Stimulated activated CD4-positive, alpha-beta T cell treated with anti-CD3 and anti-CD28 coated beads, Interleukin-12 subunit alpha, Interleukin-12 subunit beta, amount 100 ng/mL, for 48 hours (primary cell): Measurements from ENCODE around the gene SLC48A1.

Source experiments
- DNase-seq, 3 donors: peaks; one replicate each; pipeline ENCODE4 v3.0.0-alpha.2; 2020; ENCODE audit warnings: low read depth in 2 of 3, low spot score in 1 of 3

The SLC48A1 gene

DNA sequence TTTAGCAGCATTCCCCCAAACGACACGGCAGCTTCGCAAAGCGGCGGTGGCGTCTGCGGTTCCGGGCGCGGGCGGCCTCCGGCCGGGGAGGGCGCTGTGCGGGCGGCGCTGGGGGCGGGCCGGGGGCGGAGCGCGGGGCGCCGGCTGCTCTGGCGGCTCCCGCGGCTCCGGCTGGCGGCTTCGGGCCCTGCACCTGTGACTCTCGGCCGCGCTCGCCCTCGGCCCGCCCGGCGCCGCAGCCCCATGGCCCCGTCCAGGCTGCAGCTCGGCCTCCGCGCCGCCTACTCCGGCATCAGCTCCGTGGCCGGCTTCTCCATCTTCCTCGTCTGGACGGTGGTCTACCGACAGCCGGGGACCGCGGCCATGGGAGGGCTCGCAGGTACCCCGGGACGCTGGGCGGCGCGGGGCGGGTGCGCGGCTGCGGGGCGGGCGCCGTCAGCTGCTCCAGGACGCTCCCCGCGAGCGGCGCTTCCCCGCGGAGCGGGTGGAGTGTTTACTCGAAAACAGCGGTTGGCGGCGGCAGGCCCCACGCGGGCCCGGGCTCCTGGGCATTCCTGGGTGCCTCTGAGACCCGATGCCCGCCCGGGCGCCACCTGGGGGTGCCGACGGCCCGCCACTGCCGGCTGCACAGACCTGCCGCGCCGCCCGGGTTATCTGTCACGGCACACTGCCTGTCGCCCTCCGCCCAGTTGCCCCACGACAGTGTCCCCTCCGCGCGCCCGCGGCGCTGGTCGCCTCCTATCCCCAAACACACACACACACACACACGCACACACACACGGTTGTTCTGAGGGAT lies at the start of gene SLC48A1:
TSS of gene SLC48A1 (plus strand) at position 177 of the 796 bp plus-strand sequence. CDS start at position 244, 67 bp downstream.
- peak in 2 of 3 donors; percentile 43 to 63 for DNase-seq

DNA sequence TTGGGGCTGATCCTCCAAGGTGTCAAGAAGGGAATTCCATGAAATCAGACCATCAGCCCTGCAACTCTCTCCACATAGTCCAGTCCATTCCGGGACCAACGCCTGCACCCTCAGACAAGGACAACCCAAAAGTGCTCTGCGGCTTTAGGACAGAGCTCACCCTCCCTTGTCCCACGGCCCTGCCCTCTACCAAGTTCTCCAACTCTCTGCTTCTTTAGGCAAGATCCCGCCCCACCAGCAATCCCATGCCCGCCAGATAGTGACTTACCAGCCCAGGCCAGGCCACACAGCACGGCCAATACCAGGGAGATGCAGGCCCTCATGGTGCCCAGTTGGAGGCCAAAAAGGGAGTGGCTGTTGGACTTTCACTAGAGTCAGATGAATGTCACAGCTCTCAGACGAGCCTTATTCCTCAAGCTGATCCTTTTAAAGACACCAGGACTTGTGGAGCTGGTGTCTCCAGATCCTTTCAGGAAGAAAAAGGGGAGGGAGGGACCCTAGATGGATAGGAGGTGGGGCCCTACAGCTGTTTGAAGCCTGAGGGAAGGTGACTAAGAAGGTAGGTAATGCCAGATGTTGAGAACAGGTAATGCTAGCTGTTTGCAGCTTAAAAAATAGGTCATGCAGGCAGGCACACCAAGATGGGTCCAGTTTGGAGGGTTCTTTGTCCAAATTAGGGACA lies 47.8 kb upstream of the SLC48A1 start, which contains the start of gene ENDOU:
TSS of gene ENDOU (minus strand) at position 400 of the 682 bp plus-strand sequence. CDS start at position 323, 77 bp downstream.
- no peak for DNase-seq

DNA sequence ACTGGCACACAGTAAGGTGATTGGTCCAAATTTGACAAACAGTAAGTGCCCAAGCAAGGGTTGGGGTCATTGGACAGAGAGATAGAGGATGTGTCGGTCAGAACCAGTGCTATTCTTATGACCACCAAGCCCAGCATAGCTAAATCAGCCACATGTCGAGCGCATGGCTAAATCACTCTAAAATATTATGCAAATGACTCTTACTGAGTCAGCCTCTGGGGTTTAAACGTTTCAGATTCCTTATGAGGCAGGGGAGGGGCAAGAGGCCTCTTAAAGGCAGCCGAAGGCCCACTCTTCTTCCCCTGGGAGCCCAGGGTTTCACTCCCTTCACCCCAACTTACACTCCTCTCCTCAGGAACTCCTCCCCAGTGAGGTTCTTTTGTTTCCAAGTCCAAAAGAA lies 47.1 kb upstream of the SLC48A1 start:
- no peak for DNase-seq

DNA sequence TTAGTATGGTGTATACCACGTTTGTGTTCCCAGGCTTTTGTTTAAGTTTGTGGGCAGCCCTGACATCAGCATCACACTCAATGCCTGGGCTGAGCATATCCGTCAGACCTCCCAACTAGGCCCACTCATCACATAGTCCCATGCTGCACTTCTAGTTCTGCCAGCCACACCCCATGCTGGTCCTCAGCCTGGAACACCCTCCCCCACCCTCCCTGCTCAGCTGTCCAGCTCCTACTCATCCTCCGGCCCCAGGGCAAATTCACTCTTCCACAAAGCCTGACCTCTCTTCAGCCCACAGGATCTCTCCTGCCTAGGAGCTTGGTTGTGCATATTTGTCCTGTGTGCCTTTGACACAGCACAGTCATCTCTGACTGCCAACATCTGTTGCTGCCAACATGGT lies 43.8 kb upstream of the SLC48A1 start:
- no peak for DNase-seq

DNA sequence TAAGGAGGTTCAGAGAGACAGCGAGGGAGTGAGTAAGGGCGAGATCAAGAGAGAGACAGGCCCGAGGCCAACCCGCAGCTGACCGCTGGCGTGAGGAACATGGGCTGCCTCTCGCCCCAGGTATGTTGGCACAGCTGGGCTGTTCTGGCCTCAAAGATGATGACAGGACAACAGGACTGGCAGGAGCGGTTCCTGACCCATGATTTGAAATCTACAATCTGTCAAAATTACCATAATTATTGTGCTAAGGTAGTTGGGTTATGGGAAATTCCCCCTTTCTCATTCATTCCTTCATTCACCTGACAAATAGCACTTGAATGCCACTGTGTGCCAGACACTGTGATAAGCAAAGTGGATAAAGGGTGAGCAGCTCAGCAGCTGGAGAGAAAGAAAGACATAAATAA lies 42.7 kb upstream of the SLC48A1 start:
- no peak for DNase-seq

DNA sequence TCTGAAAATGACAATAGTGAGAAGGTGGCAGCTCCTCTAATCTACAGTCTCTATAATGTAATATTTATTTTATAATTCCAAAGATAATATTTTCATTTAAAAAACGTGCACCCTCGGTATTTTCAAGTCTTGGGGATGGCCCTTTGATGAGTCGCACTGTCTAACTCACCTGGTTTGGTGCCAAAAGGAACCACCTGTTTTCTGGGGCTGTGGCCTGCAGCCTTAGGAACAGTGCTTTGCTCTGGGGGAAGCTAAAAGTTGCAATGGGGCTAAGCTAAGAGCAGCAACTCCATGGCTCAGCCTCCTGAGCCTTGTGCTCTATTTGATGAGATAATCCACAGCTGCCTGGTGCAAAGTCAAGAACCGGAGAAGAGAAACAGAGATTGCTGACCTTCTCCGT lies 41.3 kb upstream of the SLC48A1 start:
- no peak for DNase-seq

DNA sequence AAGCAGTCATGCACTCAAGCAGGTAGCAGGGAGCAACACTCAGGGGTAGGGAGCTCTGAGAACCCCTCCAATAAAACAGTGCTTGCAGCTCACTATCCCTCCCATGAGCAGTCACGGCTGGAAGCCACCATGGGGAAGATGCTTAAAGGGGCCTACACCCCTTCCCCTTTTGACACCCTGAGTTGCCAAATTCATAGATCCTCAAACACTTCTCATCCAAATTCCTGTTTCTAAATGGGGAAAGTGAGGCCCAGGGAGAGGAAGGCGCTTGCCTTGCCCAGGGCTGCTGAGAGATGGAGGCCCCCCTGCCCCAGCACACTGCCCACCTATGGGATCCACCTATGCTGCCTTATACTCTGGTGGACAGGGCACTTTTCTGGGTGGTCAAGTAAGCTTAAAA lies 40.5 kb upstream of the SLC48A1 start:
- no peak for DNase-seq

DNA sequence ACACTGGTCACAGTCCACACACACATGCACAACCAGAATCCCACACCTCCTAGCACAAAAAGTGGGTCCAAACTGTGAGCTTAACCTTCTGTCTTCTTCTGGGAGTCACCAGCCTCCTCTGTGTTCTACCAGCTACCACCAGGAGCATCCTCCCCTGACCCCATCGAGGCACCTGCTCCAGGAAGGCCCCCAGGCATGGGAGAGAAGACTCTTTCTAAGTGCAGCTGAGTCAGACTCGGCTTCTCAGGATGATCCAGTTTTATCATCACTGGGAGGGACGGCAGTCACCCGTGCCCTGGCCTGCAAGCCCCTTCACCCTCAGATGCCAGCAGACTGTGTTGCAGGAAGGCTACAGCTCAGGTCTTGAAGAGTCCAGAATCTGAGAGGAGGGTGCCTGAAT lies 39.9 kb upstream of the SLC48A1 start:
- no peak for DNase-seq

DNA sequence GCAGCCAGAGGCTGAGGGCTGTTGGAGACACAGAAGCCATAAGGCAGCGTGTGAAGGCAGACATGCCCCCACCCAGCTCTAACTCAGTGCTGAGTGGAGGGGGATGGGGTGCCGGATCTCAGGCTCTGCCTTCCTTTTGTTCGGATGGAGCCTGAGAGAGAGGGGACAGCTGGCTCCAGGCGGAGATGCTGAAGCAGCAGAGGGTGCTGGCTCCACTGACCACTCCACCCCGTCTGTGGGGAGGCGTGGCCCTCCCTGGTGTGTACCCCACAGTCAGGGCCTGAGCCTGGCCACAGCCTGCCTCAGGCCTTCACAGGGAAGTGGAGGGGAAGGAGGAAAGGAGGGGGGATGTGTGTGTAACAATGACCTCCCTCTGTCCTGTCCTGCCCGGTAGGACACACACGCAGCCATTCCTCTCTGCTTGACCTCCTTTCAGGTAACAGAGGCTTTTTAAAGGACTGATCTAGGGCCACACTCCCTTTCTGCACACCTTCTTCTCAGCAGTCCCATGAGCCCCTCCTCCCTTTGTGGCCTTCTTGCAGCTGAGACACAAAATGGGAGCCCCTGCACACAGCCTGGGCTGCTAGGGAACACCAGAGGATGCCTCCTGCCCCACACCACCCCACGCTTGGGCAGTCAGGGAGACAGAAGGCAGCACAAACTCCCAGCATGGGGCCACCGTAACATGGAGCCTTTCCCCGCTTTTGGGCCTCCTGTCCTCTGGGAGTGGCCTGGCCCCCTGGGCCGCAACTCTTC lies 38.1 kb upstream of the SLC48A1 start:
- no peak for DNase-seq

DNA sequence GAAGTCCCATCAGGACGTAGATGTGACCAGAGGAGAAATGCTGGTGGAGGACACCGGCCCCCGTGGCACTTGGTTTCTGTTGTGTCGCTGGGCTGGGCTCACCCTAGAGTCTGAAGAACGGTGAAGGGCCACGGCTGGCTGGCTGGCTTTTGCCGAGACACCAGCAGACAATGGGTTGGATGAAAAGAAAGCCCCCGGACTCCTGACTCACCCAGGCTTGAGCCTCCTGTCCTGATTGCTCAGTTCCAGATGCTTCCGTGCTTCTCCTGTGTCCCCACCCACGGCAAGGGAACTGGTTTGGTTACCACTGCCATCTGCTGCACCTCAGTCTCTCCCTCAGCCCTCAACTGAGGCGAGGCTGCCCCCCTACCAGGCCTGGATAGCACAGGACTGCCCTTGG lies 37.4 kb upstream of the SLC48A1 start:
- DNase-seq: no peak

DNA sequence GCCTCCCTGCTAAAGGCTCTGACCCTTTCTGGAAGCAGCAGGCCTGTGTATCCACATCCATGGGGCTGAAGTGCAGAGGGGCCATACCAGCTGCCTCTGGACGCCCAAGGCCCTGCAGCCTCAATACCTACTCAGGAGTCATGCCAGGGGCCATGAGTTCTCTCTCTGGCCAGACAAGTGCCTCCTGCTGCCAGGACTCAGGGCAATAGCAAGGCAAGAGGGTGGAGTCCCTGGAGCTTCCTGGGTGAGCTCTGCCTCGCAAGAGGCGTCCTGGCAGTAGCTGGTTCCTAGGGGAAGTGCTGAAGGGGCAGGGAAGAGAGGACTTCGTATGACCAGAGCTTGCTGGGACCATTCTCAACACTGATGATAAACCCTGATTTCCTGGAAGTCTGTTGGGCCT lies 36.8 kb upstream of the SLC48A1 start:
- DNase-seq: no peak

DNA sequence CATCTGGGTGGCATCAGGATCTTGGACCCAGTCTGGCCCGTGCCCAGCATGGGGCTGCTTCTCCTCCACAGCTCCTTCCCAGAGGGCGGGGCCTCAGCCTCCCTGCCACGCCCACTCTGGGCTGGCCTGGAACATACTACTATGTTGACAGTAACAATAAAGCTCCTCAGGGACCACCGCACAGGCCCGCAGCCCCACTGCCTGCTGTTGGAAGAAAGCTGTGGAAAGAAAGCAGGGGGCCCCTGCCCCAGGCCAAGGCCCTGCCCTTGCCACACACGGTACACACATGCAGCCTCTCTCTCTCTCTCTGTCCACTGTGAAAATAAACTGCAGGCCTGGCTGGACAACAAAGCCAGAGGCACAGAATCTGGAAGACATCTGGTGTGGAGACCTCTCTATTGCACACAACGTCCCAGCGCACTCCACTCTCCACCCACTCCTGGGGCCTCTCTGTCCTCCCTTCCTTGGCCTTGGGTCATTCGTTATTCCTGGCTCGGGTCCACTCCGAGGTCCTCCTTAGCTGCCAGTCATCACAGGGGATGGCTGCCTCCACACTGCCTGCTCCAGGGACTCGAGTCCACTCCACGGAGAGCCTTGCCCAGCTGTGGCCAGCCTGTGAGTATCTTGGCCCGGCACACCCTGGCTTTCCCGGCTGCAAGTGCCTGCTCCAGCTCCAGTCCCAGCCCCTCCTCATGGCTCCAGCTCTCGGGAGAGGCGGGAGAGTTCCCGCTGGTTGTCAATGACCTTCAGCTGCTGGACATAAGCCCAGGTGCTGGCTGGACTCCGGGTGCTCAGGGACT lies 36.0 kb upstream of the SLC48A1 start:
- no peak for DNase-seq

DNA sequence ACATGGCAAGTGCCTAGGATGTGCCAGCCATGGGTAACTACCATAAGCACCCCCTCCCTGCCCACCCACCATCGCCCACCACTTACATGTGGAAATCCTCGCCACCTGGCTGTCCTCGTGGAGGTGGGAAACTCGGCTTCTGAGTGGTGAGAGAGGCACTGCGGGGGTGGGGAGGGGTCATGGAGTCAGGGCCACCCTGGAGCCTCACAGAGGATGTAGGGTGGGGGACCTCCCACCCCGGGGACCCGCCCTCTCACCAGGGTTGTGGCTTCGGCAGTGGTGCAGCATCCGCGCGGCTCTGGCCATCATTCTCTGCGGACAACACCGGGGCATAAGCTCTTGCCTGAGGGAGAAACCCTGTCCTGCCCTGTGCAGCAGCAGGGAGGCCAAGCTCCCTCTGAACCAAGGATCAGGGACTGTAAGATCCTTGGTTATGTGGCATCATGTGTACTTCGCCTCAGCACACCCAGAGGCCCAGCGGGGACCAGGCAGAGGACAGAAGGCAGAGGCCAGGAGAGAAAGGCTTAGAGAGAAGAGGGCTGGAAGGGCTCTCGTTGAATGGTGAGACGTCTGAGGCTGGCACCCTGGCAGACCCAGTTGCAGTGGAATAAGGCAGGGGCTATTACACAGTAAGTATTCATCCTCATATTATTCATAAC lies 35.0 kb upstream of the SLC48A1 start:
- DNase-seq: no peak

DNA sequence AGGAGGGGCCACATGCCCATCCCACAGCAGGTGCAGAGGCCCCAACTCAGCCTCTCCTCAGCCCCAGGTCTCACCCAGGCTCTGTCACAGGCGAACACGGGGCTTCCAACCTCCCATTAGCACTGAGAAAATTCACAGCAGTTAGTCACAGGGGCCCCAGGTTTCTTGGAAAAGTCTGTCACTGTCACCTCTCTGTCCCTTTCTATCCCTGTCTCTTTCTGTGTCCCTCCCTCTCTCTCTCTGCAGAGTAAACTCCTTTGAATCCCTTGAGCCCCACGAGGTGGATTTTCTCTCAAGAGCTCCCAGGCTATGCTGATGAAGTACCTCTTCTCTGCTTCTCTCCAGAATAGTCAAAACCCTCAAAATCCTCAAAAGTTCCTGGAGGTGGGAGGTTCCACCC lies 33.7 kb upstream of the SLC48A1 start:
- DNase-seq: no peak

DNA sequence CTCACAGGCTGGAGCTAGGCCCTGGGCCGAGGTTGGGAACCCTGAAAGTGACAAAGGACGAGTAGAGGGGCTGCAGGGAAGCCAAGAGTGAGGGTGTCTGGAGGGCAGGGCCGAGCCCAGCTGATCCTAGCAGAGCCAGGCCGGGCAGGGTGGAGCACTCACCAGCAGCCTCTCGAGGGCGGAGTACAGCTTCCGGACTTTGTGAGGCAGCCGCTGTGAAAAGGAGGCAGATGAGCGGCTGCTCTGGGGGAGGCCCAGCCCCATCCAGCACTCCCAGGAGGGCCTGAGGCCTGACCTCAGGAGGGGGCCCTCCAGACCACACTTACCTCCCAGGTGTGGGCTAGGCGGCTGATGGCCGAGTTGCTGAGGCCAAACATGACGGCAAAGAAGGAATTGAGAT lies 33.1 kb upstream of the SLC48A1 start:
- no peak for DNase-seq

DNA sequence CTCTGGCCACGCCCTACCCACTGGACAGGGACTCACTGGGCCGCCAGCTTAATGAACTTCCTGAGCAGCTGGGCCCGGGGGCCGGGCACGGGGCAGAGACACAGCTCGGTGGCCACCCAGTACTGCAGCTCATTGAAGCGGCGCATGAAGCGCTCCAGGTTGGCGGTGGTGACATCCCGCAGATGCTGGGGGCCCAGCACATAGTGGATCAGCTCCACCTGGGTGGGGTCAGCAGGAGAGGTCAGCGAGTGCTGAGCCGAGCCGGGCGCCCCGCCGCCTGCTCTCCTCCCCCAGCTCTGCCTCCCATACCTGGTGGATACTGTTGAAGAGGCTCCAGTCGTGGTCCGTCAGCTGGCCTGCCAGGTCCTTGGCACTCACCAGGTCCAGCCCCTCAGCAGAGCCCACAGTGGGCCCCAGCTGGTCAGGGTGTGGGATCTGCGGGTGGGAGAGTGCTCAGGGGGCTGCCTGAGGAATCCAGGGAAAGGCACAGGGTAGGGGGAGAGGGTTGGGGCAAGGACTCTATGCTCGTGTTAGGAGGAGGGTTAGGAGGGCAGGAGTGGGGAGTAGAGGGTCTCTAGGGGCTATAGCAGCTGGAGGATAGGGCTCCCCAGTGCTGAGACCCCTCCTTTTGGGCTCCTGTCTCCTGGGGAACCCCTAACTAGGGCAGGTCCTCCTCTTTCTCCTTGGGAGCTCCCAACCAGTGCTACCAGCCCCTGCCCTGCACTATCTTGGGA lies 32.3 kb upstream of the SLC48A1 start:
- DNase-seq: no peak

DNA sequence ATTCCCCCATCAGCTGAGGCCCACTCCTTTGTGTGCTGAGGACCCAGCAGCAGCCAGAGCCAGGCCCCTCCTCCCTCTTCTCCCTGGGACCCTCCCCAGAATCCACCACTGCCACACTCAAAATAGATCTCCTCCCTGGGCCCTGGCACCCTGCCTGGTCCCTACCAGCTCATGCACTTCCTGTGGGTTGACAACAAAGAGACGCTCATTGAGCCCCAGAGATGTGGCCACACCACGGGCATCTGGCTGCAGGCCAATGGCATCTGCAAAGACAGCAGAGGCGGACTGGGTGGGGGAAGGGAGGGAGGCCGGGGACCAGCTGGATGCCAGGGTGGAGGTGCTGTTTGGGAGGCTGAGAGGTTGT lies 31.7 kb upstream of the SLC48A1 start:
- peak in 2 of 3 donors; percentile 30 to 31 for DNase-seq

DNA sequence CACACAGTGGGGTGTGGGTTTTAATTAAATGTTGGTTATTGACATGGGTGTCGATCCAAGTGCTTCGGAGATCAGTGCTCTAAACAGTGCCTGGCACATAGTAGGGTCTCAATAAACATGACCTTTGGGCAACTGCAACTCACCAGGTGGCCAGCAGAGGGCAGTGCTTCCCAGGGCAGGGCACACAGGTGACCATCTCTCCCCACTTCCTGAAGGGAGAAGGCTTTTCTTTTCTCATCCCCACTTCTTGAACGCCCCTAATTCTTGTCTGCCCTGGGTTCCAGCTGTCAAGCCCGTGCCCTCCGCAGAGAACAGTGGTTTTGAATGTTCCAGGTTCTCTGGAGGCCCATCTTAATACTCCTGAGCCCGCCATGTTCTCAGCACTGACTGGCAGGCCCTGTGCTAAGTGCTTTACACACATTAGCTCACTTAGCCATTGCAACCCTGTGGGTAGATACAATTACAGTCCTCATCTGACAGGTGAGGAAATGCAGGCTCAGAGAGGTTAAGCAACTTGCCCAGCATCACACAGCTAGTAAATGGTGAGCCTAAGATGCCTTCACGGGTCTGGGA lies 30.7 kb upstream of the SLC48A1 start:
- peak; percentile 56 to 83 (median 71) for DNase-seq

DNA sequence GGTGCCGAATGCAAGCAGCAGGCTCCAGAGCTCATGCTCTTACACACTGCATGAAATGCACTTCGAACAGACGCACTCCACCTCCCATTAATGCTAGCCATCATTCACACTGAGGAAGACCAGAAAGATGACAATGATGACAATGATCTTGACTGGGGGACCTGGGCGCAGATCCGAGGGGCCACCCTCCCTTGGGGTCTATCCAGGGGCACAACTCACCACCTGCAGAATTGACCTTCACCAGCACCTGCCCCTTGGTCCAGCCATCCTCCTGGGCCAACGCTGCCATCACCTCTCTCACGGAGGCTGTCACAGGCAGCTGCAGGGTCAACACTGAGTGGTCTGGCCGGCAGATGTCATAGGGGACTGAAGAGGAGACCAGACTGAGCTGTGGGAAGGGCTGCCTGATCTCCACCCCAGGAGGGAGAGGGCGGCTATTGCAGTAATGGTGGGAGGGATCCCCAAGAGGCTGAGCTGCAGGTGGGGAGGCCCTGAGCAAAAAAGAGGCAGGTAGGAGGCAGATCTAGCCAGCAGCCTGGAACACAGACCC lies 29.7 kb upstream of the SLC48A1 start:
- no peak for DNase-seq
